H1 (cell line): ENCODE data around the gene AMOTL2. TPM values are rescaled to one million over a fixed set of nuclear protein-coding genes. Genes with fewer than 3 reads are reported as not detected.
A peak's percentile ranks its signal among the peaks of the same experiment; 100 is the strongest.

Experiments used
- CTCF ChIA-PET: fragments of 300-600 bp; sonication (Branson Sonifier 250); formaldehyde crosslinking; loops from one replicate; lab custom pipeline; 2021; ENCODE audit not compliant: partially characterized antibody; lab: Charles Lee
- POLR2A ChIA-PET: fragments of 300-600 bp; sonication (Branson Sonifier 250); formaldehyde crosslinking; loops from one replicate; lab custom pipeline; 2021; ENCODE audit warnings: inconsistent platforms; ENCODE audit not compliant: partially characterized antibody; lab: Charles Lee
- DNase-seq, 2 experiments: peaks; one replicate each; pipeline versions ENCODE4 v3.0.0 to v3.0.0-alpha.2; 2010 to 2022; ENCODE audit warnings: low spot score in 2 of 2, low read depth in 1 of 2, mixed read lengths in 1 of 2
- FAIRE-seq: peaks from 2 replicates; lab custom pipeline; 2011; peaks lifted over from hg19 to GRCh38; lab: Jason Lieb, UNC
- H2AFZ ChIP-seq: 2 replicates; pipeline ENCODE4 v1.8.1; 2012; ENCODE audit warnings: low read length, inconsistent platforms
- H2AK5ac ChIP-seq: 2 replicates; pipeline ENCODE4 v1.6.1; 2013; ENCODE audit warnings: low read depth, low read length
- H2BK120ac ChIP-seq: replicated peaks from 2 replicates; pipeline ENCODE3; 2013; ENCODE audit warnings: low read depth, low read length, inconsistent platforms
- H2BK12ac ChIP-seq: 2 replicates; pipeline ENCODE4 v1.6.1; 2013; ENCODE audit warnings: low read depth, low read length
- H2BK15ac ChIP-seq: 2 replicates; pipeline ENCODE4 v1.6.1; 2013; ENCODE audit warnings: low read length
- H2BK20ac ChIP-seq: 2 replicates; pipeline ENCODE4 v1.6.1; 2013; ENCODE audit warnings: low read length
- H2BK5ac ChIP-seq: 2 replicates; pipeline ENCODE4 v1.6.1; 2013; ENCODE audit warnings: low read depth, low read length
- H3K14ac ChIP-seq: 2 replicates; pipeline ENCODE4 v1.6.1; 2013; ENCODE audit warnings: inconsistent platforms; ENCODE audit not compliant: insufficient read length
- H3K18ac ChIP-seq: 2 replicates; pipeline ENCODE4 v1.6.1; 2013; ENCODE audit warnings: low read length; ENCODE audit errors: extremely low read depth
- H3K23ac ChIP-seq: 2 replicates; pipeline ENCODE4 v1.6.1; 2013; ENCODE audit warnings: inconsistent platforms; ENCODE audit not compliant: insufficient read length
- H3K23me2 ChIP-seq: 2 replicates; pipeline ENCODE4 v1.6.1; 2013; ENCODE audit warnings: low read depth, low read length
- H3K27ac ChIP-seq: 2 replicates; pipeline ENCODE4 v1.6.1; 2011; ENCODE audit warnings: low read depth, low read length, inconsistent platforms
- H3K27me3 ChIP-seq, 4 experiments: replicated peaks in 1 of 4; 1 replicate in 1 of 4; 2 replicates in 3 of 4; pipeline versions ENCODE4 v1.6.1 to v1.8.1; 2011 to 2013; ENCODE audit warnings: low read length in 3 of 4, mild to moderate bottlenecking in 3 of 4, inconsistent platforms in 2 of 4, mixed read lengths in 2 of 4, moderate library complexity in 1 of 4; ENCODE audit not compliant: control insufficient read depth in 3 of 4, insufficient read depth in 3 of 4; ENCODE audit errors: extremely low read depth in 1 of 4
- H3K36me3 ChIP-seq, 4 experiments: 2 replicates each; pipeline versions ENCODE4 v1.6.1 to v1.8.1; 2011 to 2013; ENCODE audit warnings: mild to moderate bottlenecking in 4 of 4, low read length in 3 of 4, moderate library complexity in 2 of 4, control low read depth in 1 of 4, inconsistent platforms in 1 of 4; ENCODE audit not compliant: insufficient read depth in 4 of 4, control insufficient read depth in 2 of 4
- H3K4ac ChIP-seq: replicated peaks from 2 replicates; pipeline ENCODE3; 2013; ENCODE audit warnings: low read length, low read depth, mixed read lengths, inconsistent platforms; ENCODE audit not compliant: insufficient read length
- H3K4me1 ChIP-seq, 4 experiments: replicated peaks in 1 of 4; 1 replicate in 1 of 4; 2 replicates in 3 of 4; pipeline versions ENCODE4 v1.6.1 to v1.8.1; 2011 to 2013; ENCODE audit warnings: low read length in 3 of 4, inconsistent platforms in 2 of 4, mixed read lengths in 1 of 4; ENCODE audit not compliant: insufficient read depth in 4 of 4, control insufficient read depth in 3 of 4
- H3K4me2 ChIP-seq, 2 experiments: 2 replicates each; pipeline versions ENCODE4 v1.6.1 to v1.8.1; 2011 to 2013; ENCODE audit warnings: low read depth in 2 of 2, low read length in 2 of 2, control low read depth in 1 of 2, inconsistent platforms in 1 of 2, mild to moderate bottlenecking in 1 of 2; ENCODE audit not compliant: insufficient read depth in 1 of 2
- H3K4me3 ChIP-seq, 4 experiments: fragments of 200-600, 300-600 bp in 1 of 4; sonication (generic), shearing (Covaris generic), sonication (Bioruptor Twin) in 1 of 4; 2 replicates each; pipeline versions ENCODE4 v1.5.1 to v1.8.1; 2011 to 2016; ENCODE audit warnings: low read length in 4 of 4, low read depth in 3 of 4, control low read depth in 2 of 4, inconsistent platforms in 2 of 4, mild to moderate bottlenecking in 2 of 4, mixed read lengths in 1 of 4, moderate library complexity in 1 of 4; ENCODE audit not compliant: insufficient read depth in 2 of 4; ENCODE audit errors: extremely low read depth in 1 of 4
- H3K56ac ChIP-seq: replicated peaks from 2 replicates; pipeline ENCODE3; 2013; ENCODE audit warnings: low read depth, mild to moderate bottlenecking, mixed read lengths, low read length, inconsistent platforms; ENCODE audit not compliant: insufficient read length
- H3K79me1 ChIP-seq: 2 replicates; pipeline ENCODE4 v1.6.1; 2013; ENCODE audit warnings: low read depth, low read length, control low read depth
- H3K79me2 ChIP-seq, 2 experiments: 2 replicates each; pipeline versions ENCODE4 v1.6.1 to v1.8.1; 2012 to 2013; ENCODE audit warnings: low read length in 2 of 2, mild to moderate bottlenecking in 2 of 2, inconsistent platforms in 1 of 2; ENCODE audit not compliant: insufficient read depth in 2 of 2, control insufficient read depth in 1 of 2
- H3K9ac ChIP-seq, 4 experiments: replicated peaks in 1 of 4; 1 replicate in 1 of 4; 2 replicates in 3 of 4; pipeline versions ENCODE4 v1.6.1 to v1.8.1; 2011 to 2013; ENCODE audit warnings: low read depth in 3 of 4, low read length in 3 of 4, control low read depth in 2 of 4, mild to moderate bottlenecking in 2 of 4, moderate library complexity in 2 of 4, inconsistent platforms in 1 of 4; ENCODE audit errors: extremely low read depth in 1 of 4
- H3K9me3 ChIP-seq, 2 experiments: 2 replicates each; pipeline versions ENCODE4 v1.6.1 to v1.8.1; 2012 to 2013; ENCODE audit warnings: mild to moderate bottlenecking in 2 of 2, moderate library complexity in 2 of 2, control low read depth in 1 of 2, inconsistent platforms in 1 of 2, low read depth in 1 of 2, low read length in 1 of 2, mixed read lengths in 1 of 2; ENCODE audit not compliant: insufficient read depth in 2 of 2
- H4K20me1 ChIP-seq, 2 experiments: replicated peaks in 1 of 2; 2 replicates each; pipeline versions ENCODE3 to v1.8.1; 2011 to 2013; ENCODE audit warnings: inconsistent platforms in 2 of 2, low read length in 2 of 2, mild to moderate bottlenecking in 1 of 2; ENCODE audit not compliant: insufficient read depth in 2 of 2, control insufficient read depth in 1 of 2
- H4K5ac ChIP-seq: 2 replicates; pipeline ENCODE4 v1.6.1; 2013; ENCODE audit warnings: low read length, low read depth, mixed read lengths, inconsistent platforms; ENCODE audit not compliant: insufficient read length
- H4K8ac ChIP-seq: 2 replicates; pipeline ENCODE4 v1.8.0; 2013; ENCODE audit warnings: mild to moderate bottlenecking, moderate library complexity, low read length, inconsistent platforms; ENCODE audit not compliant: insufficient read depth; ENCODE audit errors: extremely low read depth
- H4K91ac ChIP-seq: replicated peaks from 2 replicates; pipeline ENCODE3; 2013; ENCODE audit warnings: low read length, mixed read lengths, inconsistent platforms; ENCODE audit not compliant: insufficient read length
- KDM1A ChIP-seq: fragments of 200-600, 300-600 bp; sonication (generic); IDR thresholded peaks from 2 replicates; pipeline ENCODE4 v1.7.1; 2016; ENCODE audit warnings: mild to moderate bottlenecking, low read length, borderline replicate concordance
- WGBS, 2 experiments: shearing (Covaris generic) in 1 of 2; methylation state at CpG; one replicate each; pipeline versions ENCODE4 v1.1.6 to v1.1.7; 2013 to 2015; ENCODE audit warnings: low lambda C conversion rate in 2 of 2, mixed read lengths in 2 of 2, inconsistent platforms in 1 of 2, low coverage in 1 of 2, missing lambda C conversion rate in 1 of 2; ENCODE audit not compliant: insufficient replicate concordance in 2 of 2, insufficient coverage in 1 of 2, insufficient read length in 1 of 2; ENCODE audit errors: extremely low coverage in 1 of 2, missing lambda C conversion rate in 1 of 2; 5-methylcytosine and 5-hydroxymethylcytosine counted together
- polyA plus RNA-seq, 7 experiments: library from polyadenylated mRNA; depleted of rRNA in 3 of 7; stranded (reverse) in 5 of 7; unstranded in 2 of 7; fragments of >200 nt in 5 of 7; fragments of 200-250 nt in 2 of 7; gene quantifications; 1 replicate in 5 of 7; 2 replicates in 1 of 7; 4 replicates in 1 of 7; pipeline versions ENCODE4 v1.2.1 to v1.2.3, GENCODE V29; 2011 to 2013; ENCODE audit warnings: missing spikeins in 2 of 7, mixed read lengths in 2 of 7
- total RNA-seq: library from RNA; stranded (reverse); fragmentation: NEBNext Ultra II Directional; extraction: Animal tissue kit (Norgen Biotek cat#: 25700); gene quantifications from 2 replicates; pipeline ENCODE4 v1.2.1, GENCODE V29; 2021

The AMOTL2 gene
- total and polyA plus RNA-seq, 2 of the 8 experiments (the other 6 are each of a cell fraction or from before 2014, with no cell fraction given) = 19.0 to 63.7 TPM

DNA sequence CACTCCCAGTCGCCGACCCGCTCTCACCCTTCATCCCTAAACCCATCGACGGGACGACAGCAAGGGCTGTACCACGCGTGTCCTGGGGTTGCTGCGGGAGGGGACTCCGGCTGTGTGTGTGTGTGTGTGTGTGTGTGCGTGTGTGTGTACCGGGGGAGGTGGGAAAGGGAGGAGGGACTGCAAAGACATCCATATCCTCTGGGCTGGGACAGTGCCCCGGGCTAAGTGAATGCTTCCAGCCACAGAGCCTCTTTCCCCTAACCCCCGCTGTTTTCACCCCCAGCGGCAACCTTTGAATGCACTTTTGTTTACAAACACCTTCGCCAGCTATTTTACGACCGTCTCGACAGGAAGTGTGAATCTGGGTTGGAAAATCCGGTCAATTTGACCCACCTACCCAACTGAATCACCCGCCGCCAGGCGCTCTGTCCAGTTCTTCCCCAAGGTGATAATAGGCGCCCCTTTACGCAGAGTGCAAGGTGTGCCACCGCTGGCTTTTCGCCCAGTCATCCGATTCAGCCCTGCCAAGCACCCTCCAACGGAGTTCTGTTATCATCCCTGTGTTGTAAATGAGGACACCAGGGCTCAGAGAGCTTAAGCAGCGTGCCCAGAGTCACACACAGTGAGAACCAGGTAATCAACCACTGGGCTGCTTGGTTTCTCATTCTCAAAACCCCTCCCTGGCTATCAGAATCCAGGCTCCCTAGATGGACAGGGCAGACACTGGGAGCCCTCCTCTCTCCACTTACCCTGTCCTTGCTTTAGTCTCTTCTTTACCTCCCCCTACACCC is 739 bp upstream of the AMOTL2 start:
- Histone ChIP-seq H3K36me3 (peaks cover 8 to 19% (median 11%) of the 10 kb centered on the region in 4 experiments), H3K23me2 (peaks cover 16% of the 10 kb centered on the region; the same call in 1 of the 2 replicates), H3K18ac (peak overlapping the region; percentile 99), H4K20me1 (peaks cover 20 to 22% of the 10 kb centered on the region in 2 experiments), H2BK120ac (peak overlapping the region; percentile 94), H3K4me3 (peak overlapping the region; percentile 49 to 96 (median 88)), H3K56ac (peak overlapping the region; percentile 71), H2BK12ac (peak overlapping the region; percentile 99), H3K4me2 (peak overlapping the region; percentile 93 to 99), H2AFZ (peak overlapping the region; percentile 64; the same call in 1 of the 2 replicates), H4K91ac (peak overlapping the region; percentile 94), H2AK5ac (peak overlapping the region; percentile 75), H2BK5ac (peak overlapping the region; percentile 99), H3K79me2 (peaks cover 0 to 31% of the 10 kb centered on the region in 2 experiments; a peak in 2 of 4 replicates), H3K9me3 (no peaks in the 10 kb centered on the region), H2BK20ac (peak overlapping the region; percentile 6; the same call in 1 of the 2 replicates), H3K23ac (no peak overlapping the region), H2BK15ac (peak overlapping the region; percentile 99), H3K4me1 (peaks cover 20 to 44% (median 33%) of the 10 kb centered on the region in 4 experiments), H3K4ac (peak overlapping the region; percentile 54), H3K79me1 (peaks cover 7% of the 10 kb centered on the region), H3K14ac (no peak overlapping the region), H4K8ac (peak overlapping the region; percentile 99; the same call in 1 of the 2 replicates), H3K27me3 (peaks cover 7 to 32% (median 24%) of the 10 kb centered on the region in 4 experiments), H3K9ac (peak overlapping the region; percentile 59 to 82 (median 78)), H4K5ac (peak overlapping the region; percentile 86), H3K27ac (peak overlapping the region; percentile 91)
- peak; percentile 72 to 82 for DNase-seq
- POLR2A ChIA-PET = interaction anchor here (0.7 to 45.2 kb wide), 28 partner anchors 9 to 345 kb away, joined by 3 to 1731 read pairs (median 6); partner anchors contain the start of genes ANAPC13 and CEP63
- 0% methylated on average over 30 of the region's 30 CpGs; no CpG with 5 or more reads in 1 of the 2 experiments for WGBS, 2 experiments
- CTCF ChIA-PET = interaction anchor here (0.6 to 14.7 kb wide), 20 partner anchors 10 to 1648 kb away, joined by 3 to 144 read pairs (median 4); no protein-coding TSS in a partner anchor
- peak; percentile 32 for FAIRE-seq
- TF ChIP-seq KDM1A = 0 out of 2 replicates have a peak, but pooled peaks have one; percentile 35
